Right ventricle myocardium superior (tissue), 1 donor: Measurements from ENCODE around the gene PCDHGA3. TPM values are rescaled to one million over a fixed set of nuclear protein-coding genes. Genes with fewer than 3 reads are reported as not detected.
"Not testable (repeated sequence)": the region's sequence is repeated elsewhere in the genome, so short reads cannot be mapped to it uniquely, and the experiment has no call there.

ENCODE experiments used
- ATAC-seq: fragments of 200-7000 bp; cut with Tn5 transposase; one replicate; pipeline ENCODE4 v1.9.1; 2020; ENCODE audit warnings: mild to moderate bottlenecking; ENCODE audit not compliant: poor library complexity
- DNase-seq: peaks from one replicate; pipeline ENCODE4 v3.0.0-alpha.2; 2020
- intact Hi-C: fragments of 100-400 bp; cut with DNase I; formaldehyde crosslinking; loops from one replicate; pipeline ENCODE4 v1.11.2; 2022
- total RNA-seq: library from RNA; stranded (reverse); fragmentation: NEBNext Ultra II Directional; extraction: Animal tissue kit (Norgen Biotek cat#: 25700); gene quantifications from one replicate; pipeline ENCODE4 v1.2.1, GENCODE V29; 2021
- donor health status: DM: no; HTN: yes; CAD: no; lungs with severe emphysema.

The PCDHGA3 gene
- total RNA-seq, 1 donor from 2014 or later, result 13.0 TPM

- ATAC-seq (peak; percentile 55), DNase-seq (no peak)
- intact Hi-C loops, result no loop called here
Observed at GRCh38 chr5:141371572-141372475, 28.2 kb downstream of the PCDHGA3 start.

- DNase-seq (no peak), ATAC-seq (peak; percentile 37)
- intact Hi-C loops, result no loop called here
Observed at GRCh38 chr5:141373673-141374317, 30.2 kb downstream of the PCDHGA3 start, which contains the start of gene PCDHGA6. PCDHGA6 (plus strand) TSS chr5:141373891; CDS start chr5:141374084, 193 bp downstream.

GRCh38 chr5:141374627-141375026, 31.0 kb downstream of the PCDHGA3 start:
- no peak for DNase-seq
- intact Hi-C loops, result no loop called here
- peak; percentile 72 for ATAC-seq

- intact Hi-C loops, DNase-seq, ATAC-seq: not testable (repeated sequence)
Observed at GRCh38 chr5:141375444-141376155, 32.0 kb downstream of the PCDHGA3 start.

GRCh38 chr5:141382469-141383294, 39.1 kb downstream of the PCDHGA3 start, which contains the start of gene PCDHGA7:
PCDHGA7 (plus strand) TSS chr5:141382742; CDS start chr5:141382900, 158 bp downstream.
- peak; percentile 34 for ATAC-seq
- DNase-seq, result no peak
- intact Hi-C loops, result no loop called here

GRCh38 chr5:141383345-141383744, 39.7 kb downstream of the PCDHGA3 start:
- DNase-seq, result no peak
- ATAC-seq, result no peak
- intact Hi-C loops, result no loop called here

GRCh38 chr5:141384471-141385267, 41.0 kb downstream of the PCDHGA3 start:
- ATAC-seq, result no peak
- intact Hi-C loops, result no loop called here
- no peak for DNase-seq

GRCh38 chr5:141387557-141388311, 44.1 kb downstream of the PCDHGA3 start, which contains the start of gene PCDHGB4:
PCDHGB4 (plus strand) TSS chr5:141387698; CDS start chr5:141387885, 187 bp downstream.
- intact Hi-C loops, DNase-seq: not testable (repeated sequence)
- ATAC-seq, result peak; percentile 90

- ATAC-seq, result no peak
- no peak for DNase-seq
- intact Hi-C loops, result no loop called here
Observed at GRCh38 chr5:141388661-141389060, 45.0 kb downstream of the PCDHGA3 start.

GRCh38 chr5:141389153-141390042, 45.8 kb downstream of the PCDHGA3 start:
- ATAC-seq, result no peak
- intact Hi-C loops, result no loop called here
- DNase-seq, result no peak

- DNase-seq (no peak), ATAC-seq (no peak)
- intact Hi-C loops, result no loop called here
Observed at GRCh38 chr5:141392429-141393198, 49.0 kb downstream of the PCDHGA3 start, which contains the start of gene PCDHGA8. PCDHGA8 (plus strand) TSS chr5:141392633; CDS start chr5:141392814, 181 bp downstream.

- intact Hi-C loops, result no loop called here
- DNase-seq (no peak), ATAC-seq (no peak)
Observed at GRCh38 chr5:141393267-141393666, 49.6 kb downstream of the PCDHGA3 start.

GRCh38 chr5:141394401-141395187, 51.0 kb downstream of the PCDHGA3 start:
- intact Hi-C loops, ATAC-seq: not testable (repeated sequence)

More at GRCh38 chr5:141394401-141395187, 51.0 kb downstream of the PCDHGA3 start:
- not testable (repeated sequence) for DNase-seq
